ENCODE results near the gene PRKG2. TPM values are rescaled to one million over a fixed set of nuclear protein-coding genes. Genes with fewer than 3 reads are reported as not detected.

Gene PRKG2
- total RNA-seq, 2 experiments from 2014 or later, result 0.15 to 0.25 TPM

DNA sequence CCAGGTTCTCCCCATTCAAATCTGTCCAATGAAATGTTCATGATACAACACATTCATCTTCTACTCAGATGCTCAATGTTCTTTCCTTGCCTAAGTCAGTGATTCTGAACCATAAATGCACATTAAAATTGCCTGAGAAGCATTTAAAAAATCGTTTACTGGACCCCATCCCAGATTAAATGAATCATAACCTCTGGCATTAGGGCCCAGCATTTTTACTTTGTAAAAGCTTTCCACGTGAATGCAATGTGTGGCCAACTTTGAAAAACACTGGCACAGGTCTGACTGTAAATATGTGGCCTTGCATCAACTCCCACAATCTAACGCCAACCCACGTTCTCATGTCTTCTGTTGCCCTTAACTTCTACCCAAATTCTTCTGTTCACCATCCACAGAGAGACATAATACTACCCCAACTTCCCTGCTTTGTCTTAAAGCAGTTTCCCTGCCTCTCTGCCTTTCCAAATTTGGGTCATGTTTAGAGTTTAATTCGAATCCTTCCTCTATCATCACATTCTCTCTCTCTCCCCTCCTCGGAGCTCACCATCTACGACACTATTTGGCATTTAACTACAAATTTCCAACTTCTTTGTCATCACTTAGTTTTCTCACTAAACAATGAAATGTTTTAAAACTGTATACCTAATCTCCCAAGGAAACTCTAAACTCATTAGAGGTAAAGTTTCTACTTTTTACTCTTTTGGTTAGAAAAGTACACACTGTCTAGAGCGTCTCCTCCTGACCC lies 78.7 kb downstream of the PRKG2 start:
- no peak for DNase-seq
- no peak overlapping the region for H3K27ac Mint-ChIP-seq
- CTCF ChIA-PET, result no interaction called here

DNA sequence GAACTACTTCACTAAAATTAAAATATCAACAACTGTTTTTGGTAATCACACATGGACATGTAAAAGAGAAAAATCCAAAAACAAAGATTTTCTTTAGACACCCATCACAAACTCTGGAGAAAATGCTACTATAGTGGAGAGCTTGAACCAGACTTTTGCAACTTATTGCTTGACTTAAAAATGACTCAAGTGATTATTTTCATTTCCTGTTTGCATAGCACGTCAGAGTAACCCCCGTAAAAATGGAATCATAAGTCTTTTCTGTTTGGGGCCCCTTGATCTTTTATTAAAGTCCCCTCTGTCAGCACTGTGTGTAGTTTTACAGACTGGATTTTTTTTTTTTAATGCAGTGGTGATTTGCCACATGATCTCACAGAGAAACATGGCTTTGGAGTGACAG lies 79.5 kb downstream of the PRKG2 start:
- H3K36me3 Mint-ChIP-seq (ENCODE audit: low read depth), result no peaks in the 10 kb centered on the region
- no peak for DNase-seq
- H3K27ac Mint-ChIP-seq, result no peak overlapping the region
- no peaks in the 10 kb centered on the region for H3K9me3 Mint-ChIP-seq
- CTCF ChIA-PET, result no interaction called here
- POLR2A ChIA-PET, result no interaction called here
- H3K4me1 Mint-ChIP-seq, result no peaks in the 10 kb centered on the region
- H3K27me3 Mint-ChIP-seq, result peaks cover 2% of the 10 kb centered on the region
- no peak overlapping the region for H3K4me3 Mint-ChIP-seq

More for the DNA sequence above, 78.7 kb downstream of the PRKG2 start:
- peaks cover 2% of the 10 kb centered on the region for H3K27me3 Mint-ChIP-seq
- no peaks in the 10 kb centered on the region for H3K36me3 Mint-ChIP-seq (ENCODE audit: low read depth)
- no peak overlapping the region for H3K4me3 Mint-ChIP-seq
- POLR2A ChIA-PET, result no interaction called here
- H3K4me1 Mint-ChIP-seq, result no peaks in the 10 kb centered on the region
- no peaks in the 10 kb centered on the region for H3K9me3 Mint-ChIP-seq

DNA sequence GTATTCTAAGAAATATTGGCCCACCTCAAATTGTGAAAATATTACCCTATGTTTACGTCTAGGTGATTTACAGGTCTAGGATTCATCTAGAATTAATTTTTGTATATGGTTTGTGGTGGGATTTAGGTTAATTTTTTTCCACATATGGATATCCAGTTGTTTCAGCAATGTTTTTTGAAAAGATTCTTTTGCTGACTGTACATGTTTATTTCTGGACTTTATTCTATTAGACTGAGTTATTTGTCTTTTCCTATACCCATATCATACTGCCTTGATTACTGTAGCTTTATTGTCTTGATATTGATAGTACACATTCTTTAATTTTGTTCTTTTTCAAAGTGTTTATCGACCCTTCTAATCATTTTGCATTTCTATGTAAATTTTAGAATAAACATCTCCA lies 83.5 kb downstream of the PRKG2 start:
- Mint-ChIP-seq H3K4me3 (no peak overlapping the region), H3K27ac (no peak overlapping the region), H3K36me3 (ENCODE audit: low read depth) (no peaks in the 10 kb centered on the region), H3K27me3 (peaks cover 2% of the 10 kb centered on the region), H3K9me3 (no peaks in the 10 kb centered on the region), H3K4me1 (no peaks in the 10 kb centered on the region)
- POLR2A ChIA-PET, result no interaction called here
- no peak for DNase-seq
- CTCF ChIA-PET, result no interaction called here

GRCh38 chr4:81131066-81131465 lies 84.0 kb downstream of the PRKG2 start:
- no peak for DNase-seq
- Mint-ChIP-seq H3K9me3 (no peaks in the 10 kb centered on the region), H3K27me3 (peaks cover 2% of the 10 kb centered on the region), H3K27ac (no peak overlapping the region), H3K4me3 (no peak overlapping the region), H3K4me1 (no peaks in the 10 kb centered on the region), H3K36me3 (ENCODE audit: low read depth) (no peaks in the 10 kb centered on the region)
- CTCF ChIA-PET, result no interaction called here
- POLR2A ChIA-PET, result no interaction called here

GRCh38 chr4:81130569-81130968 lies 84.5 kb downstream of the PRKG2 start:
- DNase-seq, result no peak
- Mint-ChIP-seq H3K27ac (no peak overlapping the region), H3K9me3 (no peaks in the 10 kb centered on the region), H3K36me3 (ENCODE audit: low read depth) (no peaks in the 10 kb centered on the region), H3K4me1 (no peaks in the 10 kb centered on the region), H3K27me3 (peaks cover 2% of the 10 kb centered on the region), H3K4me3 (no peak overlapping the region)
- POLR2A ChIA-PET, result no interaction called here
- CTCF ChIA-PET, result no interaction called here

GRCh38 chr4:81120055-81120454 lies 95.0 kb downstream of the PRKG2 start:
- H3K36me3 Mint-ChIP-seq (ENCODE audit: low read depth), result no peaks in the 10 kb centered on the region
- H3K4me3 Mint-ChIP-seq, result no peak overlapping the region
- H3K4me1 Mint-ChIP-seq, result no peaks in the 10 kb centered on the region
- ChIA-PET POLR2A (no interaction called here), CTCF (no interaction called here)
- DNase-seq, result no peak
- no peaks in the 10 kb centered on the region for H3K9me3 Mint-ChIP-seq
- no peak overlapping the region for H3K27ac Mint-ChIP-seq
- no peaks in the 10 kb centered on the region for H3K27me3 Mint-ChIP-seq

GRCh38 chr4:81118086-81118485 lies 96.9 kb downstream of the PRKG2 start:
- ChIA-PET CTCF (no interaction called here), POLR2A (no interaction called here)
- Mint-ChIP-seq H3K27me3 (no peaks in the 10 kb centered on the region), H3K36me3 (ENCODE audit: low read depth) (no peaks in the 10 kb centered on the region), H3K9me3 (peaks cover 2% of the 10 kb centered on the region), H3K4me3 (no peak overlapping the region), H3K4me1 (peaks cover 11% of the 10 kb centered on the region), H3K27ac (no peak overlapping the region)
- no peak for DNase-seq

GRCh38 chr4:81116566-81116965 lies 98.5 kb downstream of the PRKG2 start:
- no peak for DNase-seq
- no peaks in the 10 kb centered on the region for H3K36me3 Mint-ChIP-seq (ENCODE audit: low read depth)
- H3K4me1 Mint-ChIP-seq, result peaks cover 17% of the 10 kb centered on the region
- peaks cover 2% of the 10 kb centered on the region for H3K9me3 Mint-ChIP-seq
- CTCF ChIA-PET, result no interaction called here
- POLR2A ChIA-PET, result no interaction called here
- H3K27me3 Mint-ChIP-seq, result no peaks in the 10 kb centered on the region
- H3K27ac Mint-ChIP-seq, result no peak overlapping the region
- no peak overlapping the region for H3K4me3 Mint-ChIP-seq

DNA sequence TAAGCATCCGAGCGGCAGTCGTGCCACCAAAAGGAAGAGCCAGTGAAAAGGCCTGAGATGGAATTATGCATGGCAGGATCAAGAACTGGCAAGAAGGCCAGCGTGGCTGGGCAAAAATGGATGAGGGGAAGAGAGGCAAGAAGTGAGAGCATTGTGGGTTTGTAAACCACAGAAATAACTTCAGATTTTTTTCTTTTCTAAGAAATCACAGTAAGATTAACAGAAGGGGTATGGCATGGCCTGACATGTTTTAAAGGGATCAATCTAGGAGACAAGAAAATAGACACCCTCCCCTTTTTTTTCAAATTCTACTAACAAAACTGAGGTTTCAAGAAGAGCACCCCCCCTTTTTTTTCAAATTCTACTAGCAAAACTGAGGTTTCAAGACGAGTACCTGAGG lies 102.0 kb downstream of the PRKG2 start:
- H3K4me1 Mint-ChIP-seq, result peaks cover 17% of the 10 kb centered on the region
- ChIA-PET POLR2A (no interaction called here), CTCF (interaction anchor here (0.8 kb wide), 1 partner anchor 42 kb away, joined by 4 read pairs; no protein-coding TSS in a partner anchor)
- H3K9me3 Mint-ChIP-seq, result peaks cover 2% of the 10 kb centered on the region
- DNase-seq, result no peak
- H3K27me3 Mint-ChIP-seq, result no peaks in the 10 kb centered on the region
- H3K4me3 Mint-ChIP-seq, result no peak overlapping the region
- no peaks in the 10 kb centered on the region for H3K36me3 Mint-ChIP-seq (ENCODE audit: low read depth)
- H3K27ac Mint-ChIP-seq, result no peak overlapping the region

DNA sequence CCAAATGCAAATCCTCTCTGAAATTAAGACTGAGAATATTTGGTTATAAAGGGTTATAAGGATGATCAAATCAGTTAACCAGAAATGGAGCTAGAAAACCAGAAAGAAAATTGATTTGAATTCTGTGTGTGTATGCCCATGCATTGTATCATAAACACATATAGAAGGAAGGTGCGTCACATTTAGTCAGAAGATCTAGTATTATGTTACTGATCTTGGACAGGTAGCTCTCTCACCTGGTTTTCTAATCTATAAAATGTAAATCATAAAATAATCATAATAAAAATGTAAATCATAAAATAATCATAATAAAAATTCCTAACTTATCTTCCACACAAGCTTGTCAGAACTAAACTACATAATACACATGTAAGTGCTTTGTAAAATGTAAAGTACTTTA lies 105.7 kb downstream of the PRKG2 start:
- ChIA-PET POLR2A (no interaction called here), CTCF (no interaction called here)
- H3K4me3 Mint-ChIP-seq, result no peak overlapping the region
- peaks cover 2% of the 10 kb centered on the region for H3K9me3 Mint-ChIP-seq
- H3K27ac Mint-ChIP-seq, result no peak overlapping the region
- no peaks in the 10 kb centered on the region for H3K27me3 Mint-ChIP-seq
- no peak for DNase-seq
- H3K4me1 Mint-ChIP-seq, result peaks cover 27% of the 10 kb centered on the region
- no peaks in the 10 kb centered on the region for H3K36me3 Mint-ChIP-seq (ENCODE audit: low read depth)

DNA sequence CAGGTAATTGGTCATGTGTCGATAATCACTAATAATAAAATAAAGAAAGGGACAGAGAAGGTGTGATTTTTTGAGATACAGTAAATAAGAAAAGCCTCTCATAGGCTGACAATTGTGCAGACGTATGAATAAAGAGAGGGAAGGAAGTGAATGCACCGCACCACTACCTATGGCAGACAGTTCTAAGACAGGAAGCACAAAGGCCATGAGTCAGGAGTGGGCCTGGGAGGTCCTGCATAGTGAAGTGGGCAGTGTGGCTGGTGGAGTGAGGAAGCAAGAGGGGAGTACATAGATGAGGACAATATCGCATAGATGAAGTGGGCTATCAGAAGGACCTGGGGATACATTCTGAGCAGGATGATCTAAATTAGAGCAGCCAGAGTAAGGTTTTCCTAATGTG lies 108.9 kb downstream of the PRKG2 start:
- Mint-ChIP-seq H3K9me3 (no peaks in the 10 kb centered on the region), H3K36me3 (ENCODE audit: low read depth) (no peaks in the 10 kb centered on the region), H3K27ac (peak overlapping the region; percentile 9), H3K27me3 (no peaks in the 10 kb centered on the region), H3K4me3 (no peak overlapping the region), H3K4me1 (peaks cover 10% of the 10 kb centered on the region)
- ChIA-PET POLR2A (no interaction called here), CTCF (no interaction called here)
- DNase-seq, result no peak

DNA sequence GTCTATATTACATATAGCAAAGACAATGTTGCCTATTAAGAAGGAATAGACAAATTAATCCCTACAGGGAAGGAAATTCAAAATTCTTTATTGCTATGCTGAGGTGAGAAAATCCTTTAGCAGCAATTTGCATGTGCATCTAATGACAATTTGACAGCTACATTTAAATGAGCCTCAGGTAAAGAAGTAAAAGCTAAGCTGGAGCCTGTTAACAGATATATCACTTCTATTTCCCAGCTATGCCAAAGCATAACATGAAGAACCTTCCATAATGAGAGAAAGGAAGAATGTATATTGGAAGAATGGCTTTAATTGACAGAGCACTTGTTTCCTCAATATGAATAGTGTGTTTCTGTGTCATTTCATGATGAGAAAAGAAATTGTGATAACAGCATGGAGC lies 112.9 kb downstream of the PRKG2 start:
- peaks cover 10% of the 10 kb centered on the region for H3K4me1 Mint-ChIP-seq
- H3K27me3 Mint-ChIP-seq, result no peaks in the 10 kb centered on the region
- CTCF ChIA-PET, result interaction anchor here (0.7 kb wide), 1 partner anchor 1281 kb away, joined by 3 read pairs; no protein-coding TSS in a partner anchor
- no peak for DNase-seq
- no peak overlapping the region for H3K27ac Mint-ChIP-seq
- no peak overlapping the region for H3K4me3 Mint-ChIP-seq
- POLR2A ChIA-PET, result no interaction called here
- H3K9me3 Mint-ChIP-seq, result no peaks in the 10 kb centered on the region
- no peaks in the 10 kb centered on the region for H3K36me3 Mint-ChIP-seq (ENCODE audit: low read depth)

- H3K4me1 Mint-ChIP-seq, result no peaks in the 10 kb centered on the region
- POLR2A ChIA-PET, result no interaction called here
- H3K27me3 Mint-ChIP-seq, result no peaks in the 10 kb centered on the region
- no peak overlapping the region for H3K4me3 Mint-ChIP-seq
- DNase-seq, result no peak
- H3K36me3 Mint-ChIP-seq (ENCODE audit: low read depth), result no peaks in the 10 kb centered on the region
- no peaks in the 10 kb centered on the region for H3K9me3 Mint-ChIP-seq
- CTCF ChIA-PET, result no interaction called here
- no peak overlapping the region for H3K27ac Mint-ChIP-seq
Observed at GRCh38 chr4:81096566-81096965, 118.5 kb downstream of the PRKG2 start.

GRCh38 chr4:81095389-81095788 lies 119.6 kb downstream of the PRKG2 start:
- no peak for DNase-seq
- POLR2A ChIA-PET, result no interaction called here
- Mint-ChIP-seq H3K27ac (no peak overlapping the region), H3K4me1 (no peaks in the 10 kb centered on the region), H3K4me3 (no peak overlapping the region), H3K27me3 (no peaks in the 10 kb centered on the region), H3K36me3 (ENCODE audit: low read depth) (no peaks in the 10 kb centered on the region), H3K9me3 (no peaks in the 10 kb centered on the region)
- CTCF ChIA-PET, result no interaction called here
